Pancreas (tissue), 10 donors: ENCODE results near the gene TUBGCP2. TPM values are rescaled to one million over a fixed set of nuclear protein-coding genes. Genes with fewer than 3 reads are reported as not detected.
"Not testable (repeated sequence)": the region's sequence is repeated elsewhere in the genome, so short reads cannot be mapped to it uniquely, and the experiment has no call there.

Experiments used
- ATAC-seq, 4 donors: fragments of 200-7000 bp; cut with Tn5 transposase; one replicate each; pipeline versions ENCODE4 v1.8.0 to v1.9.1; 2020; ENCODE audit warnings: mild to moderate bottlenecking in 4 of 4, moderate library complexity in 4 of 4
- DNase-seq, 6 donors: peaks; one replicate each; pipeline ENCODE4 v3.0.0-alpha.2; 2020
- FAIRE-seq: peaks from 2 replicates; lab custom pipeline; 2012; peaks lifted over from hg19 to GRCh38; lab: Jason Lieb, UNC
- H3K27ac ChIP-seq, 4 donors: fragments of 200-600 bp; sonication (generic); 1 replicate in 3 of 4; 2 replicates in 1 of 4; pipeline versions ENCODE4 v1.5.0 to v1.8.0; 2020
- H3K27me3 ChIP-seq, 4 donors: fragments of 200-600 bp; one replicate each; pipeline ENCODE4 v1.8.0; 2021
- H3K36me3 ChIP-seq, 3 donors: fragments of 200-600 bp; sonication (generic) in 1 of 3; one replicate each; pipeline versions ENCODE4 v1.5.0 to v1.8.0; 2020 to 2021
- H3K4me1 ChIP-seq, 3 donors: fragments of 200-600 bp; one replicate each; pipeline ENCODE4 v1.8.0; 2021
- H3K4me3 ChIP-seq, 4 donors: fragments of 200-600 bp; sonication (generic) in 2 of 4; one replicate each; pipeline versions ENCODE4 v1.5.0 to v1.8.0; 2020 to 2021
- H3K9me3 ChIP-seq, 4 donors: fragments of 200-600 bp; one replicate each; pipeline ENCODE4 v1.8.0; 2021
- CTCF ChIP-seq, 4 donors: fragments of 200-600 bp; sonication (generic) in 3 of 4; IDR thresholded peaks; one replicate each; pipeline versions ENCODE4 v1.5.0 to v1.8.0; 2021; ENCODE audit warnings: antibody characterized with exemption in 4 of 4
- WGBS, 2 donors: extraction: QIAGEN DNeasy Blood & Tissue Kit; methylation state at CpG; one replicate each; pipeline ENCODE4 v1.1.7; 2013; 5-methylcytosine and 5-hydroxymethylcytosine counted together
- intact Hi-C, 3 donors: fragments of 100-400 bp; cut with DNase I; formaldehyde crosslinking; loops; one replicate each; pipeline versions ENCODE4 v1.11.1 to v1.14.2; 2022
- polyA plus RNA-seq, 2 donors: library from polyadenylated mRNA; stranded (reverse); fragments of 200-250 nt; gene quantifications; one replicate each; pipeline ENCODE4 v1.2.3, GENCODE V29; 2013
- total RNA-seq, 6 donors: library from RNA; stranded (reverse); fragmentation: NEBNext Ultra II Directional in 4 of 6; extraction: Animal tissue kit (Norgen Biotek cat#: 25700) in 4 of 6; gene quantifications; one replicate each; pipeline versions ENCODE4 v1.2.1 to v1.2.4, GENCODE V29; 2021 to 2023
- donor health status: healthy with polysubstance abuse.
- donor health status: DM: no; HTN: no; CAD: no; lungs with moderate emphysema.
- donor health status: DM: no; HTN: no; CAD: no.
- donor health status: control.
- donor health status: control.
- donor health status: Bipolar disorder and iron deficiency.
- donor health status: DM: yes; HTN: yes; CAD: no.
- donor health status: DM: no; HTN: no; CAD: no.
- donor health status: DM: no; HTN: no; CAD: no.
- donor health status: DM: yes; HTN: yes; CAD: no.

Gene TUBGCP2
- total and polyA plus RNA-seq, 8 donors: 23.5 to 161 (median 29.3) TPM

GRCh38 chr10:133235265-133235855 is 73.3 kb downstream of the TUBGCP2 start:
- 5% methylated on average over 40 to 48 of the region's 48 CpGs for WGBS, 2 donors
- intact Hi-C loops: no loop called here
- DNase-seq (no peak), ATAC-seq (peak in 2 of 4 donors; percentile 42 to 56), FAIRE-seq (no peak)
- Histone ChIP-seq H3K27ac (no peak overlapping the region), H3K9me3 (no peaks in the 10 kb centered on the region), H3K27me3 (peaks cover 0 to 26% (median 4%) of the 10 kb centered on the region in 4 donors), H3K36me3 (no peaks in the 10 kb centered on the region), H3K4me3 (peak overlapping the region in 1 of 4 donors; percentile 14), H3K4me1 (peaks cover 0 to 4% (median 0%) of the 10 kb centered on the region in 3 donors)
- no peak for TF ChIP-seq CTCF (IDR thresholded peaks at IDR 0.05)

GRCh38 chr10:133234796-133235195 is 73.9 kb downstream of the TUBGCP2 start:
- H3K27ac ChIP-seq, H3K9me3 ChIP-seq, intact Hi-C loops, ATAC-seq, H3K4me3 ChIP-seq, DNase-seq, H3K4me1 ChIP-seq, FAIRE-seq, H3K36me3 ChIP-seq: not testable (repeated sequence)
- peaks cover 0 to 24% (median 5%) of the 10 kb centered on the region in 4 donors for H3K27me3 ChIP-seq
- 50 to 54% methylated on average over 7 to 8 of the region's 10 CpGs for WGBS, 2 donors

- H3K27me3 ChIP-seq: peaks cover 0 to 29% (median 5%) of the 10 kb centered on the region in 4 donors
- intact Hi-C loops: no loop called here
- no peak overlapping the region for H3K27ac ChIP-seq
- H3K36me3 ChIP-seq: no peaks in the 10 kb centered on the region
- FAIRE-seq: no peak
- 39 to 52% methylated on average over 11 of the region's 11 CpGs for WGBS, 2 donors
- H3K4me1 ChIP-seq: peaks cover 0 to 4% (median 0%) of the 10 kb centered on the region in 3 donors
- no peak for ATAC-seq
- DNase-seq: no peak
- H3K4me3 ChIP-seq: no peak overlapping the region
- TF ChIP-seq CTCF (IDR thresholded peaks at IDR 0.05): no peak
- H3K9me3 ChIP-seq: no peaks in the 10 kb centered on the region
Observed at GRCh38 chr10:133231946-133232574, 76.6 kb downstream of the TUBGCP2 start.

GRCh38 chr10:133231244-133231945 is 77.3 kb downstream of the TUBGCP2 start:
- FAIRE-seq (no peak), DNase-seq (no peak), ATAC-seq (no peak)
- H3K9me3 ChIP-seq: no peaks in the 10 kb centered on the region
- H3K27ac ChIP-seq: no peak overlapping the region
- no peaks in the 10 kb centered on the region for H3K36me3 ChIP-seq
- H3K27me3 ChIP-seq: peaks cover 0 to 25% (median 5%) of the 10 kb centered on the region in 4 donors
- WGBS, 2 donors: 8 to 23% methylated on average over 32 to 44 of the region's 44 CpGs
- intact Hi-C loops: no loop called here
- no peak overlapping the region for H3K4me3 ChIP-seq
- no peak for TF ChIP-seq CTCF (IDR thresholded peaks at IDR 0.05)
- peaks cover 0 to 2% (median 0%) of the 10 kb centered on the region in 3 donors for H3K4me1 ChIP-seq

GRCh38 chr10:133230387-133231195 is 78.1 kb downstream of the TUBGCP2 start:
- WGBS, 2 donors: 3% methylated on average over 67 to 122 of the region's 122 CpGs
- H3K36me3 ChIP-seq: no peaks in the 10 kb centered on the region
- peaks cover 0 to 25% (median 5%) of the 10 kb centered on the region in 4 donors for H3K27me3 ChIP-seq
- H3K9me3 ChIP-seq: no peaks in the 10 kb centered on the region
- intact Hi-C loops: no loop called here
- ATAC-seq (no peak), FAIRE-seq (no peak), DNase-seq (no peak)
- TF ChIP-seq CTCF (IDR thresholded peaks at IDR 0.05): no peak
- H3K4me3 ChIP-seq: peak overlapping the region in 1 of 4 donors; percentile 18
- no peaks in the 10 kb centered on the region for H3K4me1 ChIP-seq
- no peak overlapping the region for H3K27ac ChIP-seq
